ENCODE results near the gene GLRX.

GRCh38 chr5:95839658-95840057, 17.1 kb upstream of the GLRX start:
- no peak for TF ChIP-seq RBBP5 (conservative IDR thresholded peaks at IDR 0.05)
- no peak for TF ChIP-seq GATAD2B (conservative IDR thresholded peaks at IDR 0.05; ENCODE audit: low read depth)
- no peak for TF ChIP-seq MAX (IDR thresholded peaks at IDR 0.05; ENCODE audit: low read depth, low read length)
